ENCODE data around the gene STK11IP. TPM values are rescaled to one million over a fixed set of nuclear protein-coding genes. Genes with fewer than 3 reads are reported as not detected.

STK11IP gene
- total and polyA plus RNA-seq, 2 donors (not counting 1 experiment from before 2014, with no cell fraction given) = 46.8 to 55.6 TPM

DNA sequence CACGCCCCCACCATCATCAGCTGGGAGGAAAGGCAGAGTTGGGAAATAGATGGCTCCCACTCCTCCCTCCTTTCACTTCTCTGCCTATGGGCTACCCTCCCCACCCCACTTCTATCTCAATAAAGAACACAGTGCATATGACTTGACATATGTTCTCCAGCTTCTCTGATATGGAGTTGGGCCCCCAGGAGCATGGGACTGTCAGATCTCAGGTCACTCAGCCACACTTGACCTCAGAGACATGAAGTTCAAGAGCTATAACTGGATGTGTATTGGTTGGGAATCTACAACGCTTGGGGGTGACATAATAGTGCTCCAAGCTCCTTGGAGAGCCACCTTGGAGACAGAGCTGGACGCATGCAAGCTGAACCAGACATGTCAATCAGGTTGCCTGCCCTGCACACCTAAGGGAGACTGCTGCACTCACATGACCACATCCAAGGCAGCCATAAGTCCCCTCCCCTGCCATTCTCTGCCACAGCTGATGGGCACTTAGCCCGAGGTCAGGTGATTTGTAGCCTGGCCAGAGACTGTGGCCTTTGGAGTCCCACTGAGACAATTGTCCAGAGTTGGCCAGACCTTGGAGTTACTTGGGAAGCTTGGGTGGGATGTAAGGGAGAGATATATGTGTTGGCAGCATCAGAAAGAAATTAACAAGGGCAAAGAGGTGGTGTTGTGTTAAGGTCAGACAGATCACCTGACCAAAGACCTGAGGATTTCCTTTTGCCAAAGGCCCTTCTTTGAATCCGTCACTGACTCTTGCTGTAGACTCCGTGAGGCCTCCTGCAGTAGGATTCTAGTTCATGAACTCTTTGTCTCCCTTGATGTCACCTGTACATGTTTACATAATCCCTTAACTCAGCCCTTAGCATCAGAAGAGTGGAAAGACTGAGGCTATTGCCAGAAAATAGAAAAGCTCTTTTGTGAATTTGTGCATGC lies 21.8 kb upstream of the STK11IP start:
- Histone ChIP-seq H3K79me2 (ENCODE audit: control insufficient read depth, insufficient read depth, low read length) (no peaks in the 10 kb centered on the region), H3K9ac (ENCODE audit: low read length) (no peak overlapping the region), H4K20me1 (ENCODE audit: control insufficient read depth, insufficient read depth, low read length, poor library complexity, severe bottlenecking) (no peaks in the 10 kb centered on the region), H3K4me2 (replicated peaks; ENCODE audit: low read depth, low read length, poor library complexity, severe bottlenecking) (no peak overlapping the region), H3K9me3 (ENCODE audit: control extremely low read depth in 1 of 3, control insufficient read depth in 2 of 3, insufficient read depth in 1 of 3, low read length in 2 of 3) (no peaks in the 10 kb centered on the region), H3K36me3 (replicated peaks in 1 of 2; ENCODE audit: control extremely low read depth in 1 of 2, control insufficient read depth in 1 of 2, extremely low read depth in 1 of 2, insufficient read depth in 2 of 2, low read length in 1 of 2) (no peaks in the 10 kb centered on the region), H3K4me3 (ENCODE audit: control extremely low read depth in 1 of 5, extremely low read depth in 1 of 5, insufficient read depth in 1 of 5, low read depth in 2 of 5, low read length in 4 of 5) (no peak overlapping the region), H2AFZ (ENCODE audit: insufficient read depth, low read depth, low read length, poor library complexity, severe bottlenecking) (no peak overlapping the region), H3K4me1 (ENCODE audit: control insufficient read depth in 2 of 2, insufficient read depth in 2 of 2, low read length in 2 of 2) (peaks cover 4 to 5% of the 10 kb centered on the region in 2 donors), H3K27ac (ENCODE audit: low read length in 2 of 2) (no peak overlapping the region), H3K27me3 (replicated peaks in 1 of 4; ENCODE audit: control extremely low read depth in 1 of 4, control insufficient read depth in 3 of 4, insufficient read depth in 4 of 4, low read length in 3 of 4) (peaks cover 0 to 34% (median 13%) of the 10 kb centered on the region in 4 experiments)
- ChIA-PET CTCF (interaction anchor here (1.2 kb wide), 1 partner anchor 16 kb away, joined by 3 read pairs; no protein-coding TSS in a partner anchor), POLR2A (no interaction called here)
- TF ChIP-seq CTCF (IDR thresholded peaks at IDR 0.05) = no peak
- TF ChIP-seq EZH2 (IDR thresholded peaks at IDR 0.05; ENCODE audit: borderline replicate concordance, insufficient read depth, low read depth, low read length, poor library complexity, severe bottlenecking) = no peak
- H3K27ac Mint-ChIP-seq = no peak overlapping the region
- ATAC-seq (ENCODE audit: low read depth) (no peak), DNase-seq (no peak)
- H3K9me3 Mint-ChIP-seq (ENCODE audit: insufficient read depth) = no peaks in the 10 kb centered on the region
- intact Hi-C loops (cut with micrococcal nuclease) = no loop called here
- no peak overlapping the region for H3K4me3 Mint-ChIP-seq
- H3K4me1 Mint-ChIP-seq = peaks cover 2% of the 10 kb centered on the region
- 90% methylated on average over 4 of the region's 6 CpGs for WGBS (ENCODE audit: insufficient coverage)
- peaks cover 48% of the 10 kb centered on the region for H3K27me3 Mint-ChIP-seq
